Measurements from ENCODE around the gene FYN.

FYN gene

DNA sequence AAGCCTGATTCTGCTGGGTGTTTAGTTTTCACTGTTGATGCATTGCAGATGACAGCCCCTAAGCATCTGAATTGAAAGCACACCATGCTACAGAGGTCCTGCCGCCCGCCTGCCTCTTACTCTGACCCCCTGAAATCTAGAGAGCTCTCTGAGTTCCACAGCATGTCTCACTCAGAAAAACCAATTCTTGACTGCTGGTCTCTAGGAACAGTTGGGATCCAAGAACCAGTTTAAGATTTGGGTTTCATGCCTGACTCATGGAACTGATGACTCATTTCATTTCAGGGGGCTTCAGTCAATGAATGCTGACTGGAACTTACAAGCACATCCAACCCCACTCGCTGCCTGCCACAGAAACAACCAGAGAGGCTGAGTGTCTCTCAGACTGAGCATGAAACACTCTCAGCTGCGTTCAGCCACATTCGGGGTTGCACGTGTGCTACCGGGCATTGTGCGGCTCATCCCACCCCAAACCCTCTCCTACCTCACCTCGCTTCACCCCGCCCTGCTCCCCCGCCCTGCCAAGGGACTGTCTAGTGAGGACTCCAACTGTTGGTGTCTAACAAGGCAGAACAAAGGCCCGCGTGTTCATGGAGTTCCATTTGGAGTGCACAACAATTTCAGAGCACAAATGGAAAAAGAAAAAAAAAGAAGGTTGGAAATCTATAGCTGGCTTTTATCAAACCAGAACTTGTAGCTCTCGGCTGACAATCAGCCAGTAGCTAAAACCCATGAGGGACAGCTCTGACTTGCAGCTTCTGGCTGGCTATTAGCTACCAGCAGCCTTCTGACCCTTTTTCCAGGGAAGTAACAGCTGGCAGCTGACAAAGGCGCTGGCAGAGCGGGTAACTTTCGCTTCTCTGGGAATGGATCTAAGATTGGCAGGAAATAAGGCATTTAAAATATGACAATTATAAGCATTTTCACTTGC, 247.5 kb downstream of the FYN start:
- DNase-seq (ENCODE audit: low spot score), result no peak

GRCh38 chr6:111625099-111625416, 248.2 kb downstream of the FYN start:
- DNase-seq (ENCODE audit: low spot score), result no peak

- DNase-seq (ENCODE audit: low spot score), result no peak
Observed at GRCh38 chr6:111624401-111625098, 248.7 kb downstream of the FYN start.

GRCh38 chr6:111623046-111623718, 250.1 kb downstream of the FYN start:
- DNase-seq (ENCODE audit: low spot score), result no peak

GRCh38 chr6:111620169-111620568, 253.1 kb downstream of the FYN start:
- DNase-seq (ENCODE audit: low spot score), result no peak

GRCh38 chr6:111618407-111618806, 254.8 kb downstream of the FYN start:
- no peak for DNase-seq (ENCODE audit: low spot score)

GRCh38 chr6:111617149-111617548, 256.1 kb downstream of the FYN start:
- DNase-seq (ENCODE audit: low spot score), result no peak

GRCh38 chr6:111615916-111616612, 257.2 kb downstream of the FYN start:
- DNase-seq (ENCODE audit: low spot score), result no peak

GRCh38 chr6:111614833-111615582, 258.2 kb downstream of the FYN start:
- no peak for DNase-seq (ENCODE audit: low spot score)

DNA sequence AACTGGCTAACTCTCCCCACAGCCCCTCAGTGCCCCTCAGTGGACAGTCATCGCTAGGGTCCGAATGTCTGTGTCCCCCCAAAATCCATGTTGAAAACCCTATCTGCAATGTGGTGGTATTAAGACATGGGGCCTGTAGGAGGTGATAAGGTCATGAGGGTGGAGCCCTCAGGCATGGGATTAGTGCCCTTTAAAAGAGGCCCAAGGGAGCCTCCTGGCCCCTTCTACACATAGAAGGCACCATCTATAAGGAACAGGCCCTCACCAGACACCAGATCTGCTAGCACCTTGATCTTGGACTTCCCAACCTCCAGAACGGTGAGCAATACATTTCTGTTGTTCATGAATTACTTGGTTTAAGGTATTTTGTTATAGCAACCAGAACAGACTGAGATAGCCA, 260.9 kb downstream of the FYN start:
- no peak for DNase-seq (ENCODE audit: low spot score)

DNA sequence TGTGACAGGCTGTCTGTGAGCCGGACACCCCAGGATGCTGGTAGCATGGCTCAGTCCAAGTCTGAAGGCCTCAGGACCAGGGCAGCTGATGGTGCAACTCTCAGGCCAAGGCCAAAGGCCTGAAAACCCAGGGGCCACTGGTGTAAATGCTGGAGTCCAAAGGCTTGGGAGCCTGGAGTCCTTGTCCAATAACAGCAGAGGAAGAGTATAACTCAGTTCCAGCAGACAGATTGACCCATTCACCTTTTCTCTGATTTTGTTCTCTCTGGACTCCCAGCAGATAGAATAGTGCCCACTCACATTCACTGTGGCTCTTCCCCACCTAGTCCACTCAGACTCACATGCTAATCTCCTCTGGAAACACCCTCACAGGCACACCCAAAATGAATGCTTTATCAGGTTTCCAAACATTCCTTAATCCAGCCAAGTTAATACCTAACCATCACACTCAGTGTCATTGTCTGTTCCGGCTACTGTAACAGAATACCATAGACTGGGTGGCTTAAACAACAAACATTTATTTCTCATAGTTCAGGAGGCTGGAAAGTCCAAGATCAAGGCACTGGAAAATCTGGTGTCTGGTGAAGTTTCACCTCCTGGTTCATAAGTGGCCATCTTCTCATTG, 262.6 kb downstream of the FYN start:
- no peak for DNase-seq (ENCODE audit: low spot score)
